HepG2 (cell line): ENCODE results near the gene NRG3. TPM values are rescaled to one million over a fixed set of nuclear protein-coding genes. Genes with fewer than 3 reads are reported as not detected.

ENCODE experiments used
- ATAC-seq: fragments of 200-7000 bp; cut with Tn5 transposase; 3 replicates; pipeline ENCODE4 v1.9.1; 2020; ENCODE audit warnings: mild to moderate bottlenecking, moderate library complexity
- BruUV-seq: library from RNA; stranded (reverse); fragments of 400-500 nt; replicated peaks from 2 replicates; lab custom pipeline; 2021; lab: Mats Ljungman, UMichigan
- CTCF ChIA-PET: fragments of 300-600 bp; formaldehyde crosslinking; extraction: SDS; loops from one replicate; lab custom pipeline; 2021; ENCODE audit warnings: low total read pairs, inconsistent platforms, low intra/inter-chr PET ratio; lab: Yijun Ruan, JAX
- POLR2A ChIA-PET: fragments of 350-600 bp; sonication (Branson Sonifier 250); formaldehyde crosslinking; loops from one replicate; lab custom pipeline; 2020; ENCODE audit warnings: antibody characterized with exemption, inconsistent platforms; lab: Yijun Ruan, JAX
- DNase-seq: peaks from one replicate; pipeline ENCODE4 v3.0.0-alpha.2; 2015; ENCODE audit warnings: low spot score
- FAIRE-seq: peaks from 3 replicates; lab custom pipeline; 2011; peaks lifted over from hg19 to GRCh38; lab: Jason Lieb, UNC
- H2AFZ ChIP-seq: one replicate; pipeline ENCODE4 v1.6.1; 2011; ENCODE audit warnings: low read length, inconsistent platforms
- H3K27ac ChIP-seq: fragments of 300-600 bp; 3 replicates; pipeline ENCODE4 v1.8.0; 2011; ENCODE audit warnings: mixed run types, mild to moderate bottlenecking, mixed read lengths, low read length, inconsistent platforms; ENCODE audit not compliant: insufficient read depth; ENCODE audit errors: extremely low read length
- H3K27me3 ChIP-seq, 2 experiments: fragments of 200-600 bp in 1 of 2; 2 replicates in 1 of 2; 3 replicates in 1 of 2; pipeline versions ENCODE4 v1.6.0 to v1.8.0; 2011; ENCODE audit warnings: low read length in 2 of 2, mild to moderate bottlenecking in 2 of 2, moderate library complexity in 2 of 2, inconsistent platforms in 1 of 2; ENCODE audit not compliant: insufficient read depth in 2 of 2, control insufficient read depth in 1 of 2
- H3K36me3 ChIP-seq, 2 experiments: fragments of 200-600 bp in 1 of 2; replicated peaks in 1 of 2; 2 replicates in 1 of 2; 3 replicates in 1 of 2; pipeline versions ENCODE4 v1.5.1 to v1.8.0; 2011; ENCODE audit warnings: low read length in 2 of 2, inconsistent platforms in 1 of 2; ENCODE audit not compliant: insufficient read depth in 2 of 2, control insufficient read depth in 1 of 2
- H3K4me1 ChIP-seq: 2 replicates; pipeline ENCODE4 v1.5.1; 2012; ENCODE audit warnings: low read length, inconsistent platforms; ENCODE audit not compliant: insufficient read depth
- H3K4me2 ChIP-seq: 2 replicates; pipeline ENCODE4 v1.6.0; 2011; ENCODE audit warnings: low read depth, low read length, inconsistent platforms
- H3K4me3 ChIP-seq, 3 experiments: fragments of 200-600 bp in 1 of 3; sonication (generic), shearing (Covaris generic) in 1 of 3; replicated peaks in 1 of 3; 2 replicates each; pipeline ENCODE4 v1.5.1; 2011 to 2016; ENCODE audit warnings: low read length in 3 of 3, inconsistent platforms in 2 of 3, low read depth in 2 of 3, mild to moderate bottlenecking in 2 of 3, control low read depth in 1 of 3, mixed read lengths in 1 of 3; ENCODE audit not compliant: insufficient read depth in 1 of 3
- H3K79me2 ChIP-seq: one replicate; pipeline ENCODE4 v1.6.1; 2011; ENCODE audit warnings: low read length, inconsistent platforms; ENCODE audit not compliant: insufficient read depth
- H3K9ac ChIP-seq: 2 replicates; pipeline ENCODE4 v1.6.0; 2011; ENCODE audit warnings: mild to moderate bottlenecking, low read depth, low read length, inconsistent platforms; ENCODE audit not compliant: insufficient read depth
- H3K9me3 ChIP-seq: 2 replicates; pipeline ENCODE4 v1.5.1; 2012; ENCODE audit warnings: mild to moderate bottlenecking, low read length
- H4K20me1 ChIP-seq: 2 replicates; pipeline ENCODE4 v1.6.0; 2011; ENCODE audit warnings: inconsistent platforms, mild to moderate bottlenecking, low read length, moderate library complexity; ENCODE audit not compliant: insufficient read depth
- EHMT2 ChIP-seq: fragments of 200-600 bp; sonication (generic); IDR thresholded peaks from 2 replicates; pipeline ENCODE4 v1.7.0; 2017; ENCODE audit warnings: antibody characterized with exemption, low read depth, low read length, borderline replicate concordance
- FOXA1 ChIP-seq, 2 experiments: fragments of 450-650 bp in 1 of 2; sonication (generic) in 1 of 2; formaldehyde crosslinking in 1 of 2; IDR thresholded peaks; 2 replicates each; pipeline versions ENCODE4 v1.4.0 to v1.6.1; 2016 to 2020; ENCODE audit warnings: missing genetic modification reagents in 1 of 2
- HMG20A ChIP-seq: IDR thresholded peaks from 2 replicates; pipeline ENCODE4 v1.6.1; 2016; ENCODE audit warnings: borderline replicate concordance
- ISL2 ChIP-seq: sonication (generic); formaldehyde crosslinking; IDR thresholded peaks from 2 replicates; pipeline ENCODE4 v1.5.0; 2020; ENCODE audit warnings: missing genetic modification reagents
- MAZ ChIP-seq, 2 experiments: sonication (generic) in 1 of 2; formaldehyde crosslinking in 1 of 2; IDR thresholded peaks; 2 replicates each; pipeline versions ENCODE4 v1.5.0 to v1.6.1; 2012 to 2020; ENCODE audit warnings: low read depth in 2 of 2, mild to moderate bottlenecking in 2 of 2, borderline replicate concordance in 1 of 2, improper control_type of control experiment in 1 of 2, low read length in 1 of 2, missing genetic modification reagents in 1 of 2, moderate library complexity in 1 of 2
- NCOA2 ChIP-seq: sonication (generic); formaldehyde crosslinking; IDR thresholded peaks from 2 replicates; pipeline ENCODE4 v1.8.0; 2022; ENCODE audit warnings: inconsistent platforms
- NCOA5 ChIP-seq: sonication (generic); formaldehyde crosslinking; IDR thresholded peaks from 2 replicates; pipeline ENCODE4 v1.4.0; 2020; ENCODE audit warnings: missing genetic modification reagents
- NFE2L2 ChIP-seq: fragments of 150-350 bp; IDR thresholded peaks from 2 replicates; pipeline ENCODE4 v1.6.1; 2014; ENCODE audit warnings: low read length
- NR2F6 ChIP-seq, 2 experiments: IDR thresholded peaks; 2 replicates each; pipeline ENCODE4 v1.6.1; 2016; ENCODE audit warnings: antibody characterized with exemption in 1 of 2, mild to moderate bottlenecking in 1 of 2
- ZNF234 ChIP-seq: sonication (generic); formaldehyde crosslinking; conservative IDR thresholded peaks from 2 replicates; pipeline ENCODE4 v1.5.1; 2020; ENCODE audit warnings: mild to moderate bottlenecking, missing genetic modification reagents
- ZNF570 ChIP-seq: sonication (generic); formaldehyde crosslinking; IDR thresholded peaks from 2 replicates; pipeline ENCODE4 v1.4.0; 2020; ENCODE audit warnings: mild to moderate bottlenecking, missing genetic modification reagents, borderline replicate concordance
- ZNF674 ChIP-seq: sonication (generic); formaldehyde crosslinking; IDR thresholded peaks from 2 replicates; pipeline ENCODE4 v1.5.0; 2020; ENCODE audit warnings: low read depth, mild to moderate bottlenecking, missing genetic modification reagents
- ZNF724P ChIP-seq: sonication (generic); formaldehyde crosslinking; IDR thresholded peaks from 2 replicates; pipeline ENCODE4 v1.8.0; 2022; ENCODE audit warnings: missing genetic modification reagents, borderline replicate concordance
- ZNF816 ChIP-seq: sonication (generic); formaldehyde crosslinking; IDR thresholded peaks from 2 replicates; pipeline ENCODE4 v1.8.0; 2022; ENCODE audit warnings: missing genetic modification reagents, mild to moderate bottlenecking, borderline replicate concordance
- ZSCAN9 ChIP-seq: IDR thresholded peaks from 2 replicates; pipeline ENCODE4 v1.6.1; 2016; ENCODE audit warnings: borderline replicate concordance
- WGBS: methylation state at CpG from one replicate; pipeline ENCODE4 v1.1.6; 2017; ENCODE audit warnings: low lambda C conversion rate; 5-methylcytosine and 5-hydroxymethylcytosine counted together
- in situ Hi-C: cut with HindIII; loops from 2 replicates; pipeline ENCODE4 v1.10.0; 2017; ENCODE audit warnings: low pct_unique_long_range_greater_than_20kb; ENCODE audit not compliant: extremely low pct_ligation_motif_present
- intact Hi-C: fragments of 100-400 bp; cut with micrococcal nuclease; formaldehyde crosslinking; loops from one replicate; pipeline ENCODE4 v1.10.0; 2022; ENCODE audit not compliant: unreplicated experiment
- polyA plus RNA-seq, 8 experiments: library from polyadenylated mRNA; depleted of rRNA in 3 of 8; stranded (reverse) in 7 of 8; unstranded in 1 of 8; fragments of >200 nt; fragmentation: Illumina TruSeq in 4 of 8; extraction: Trizol in 4 of 8; gene quantifications; 2 replicates each; pipeline versions ENCODE4 v1.2.1 to v1.2.3, GENCODE V29; 2011 to 2016; ENCODE audit warnings: low read depth in 4 of 8, missing spikeins in 1 of 8, mixed read lengths in 1 of 8; ENCODE audit not compliant: insufficient read depth in 1 of 8
- total RNA-seq, 5 experiments: library from RNA; depleted of rRNA; stranded (reverse); fragments of >200 nt; fragmentation: Illumina TruSeq; extraction: Trizol; gene quantifications; 2 replicates each; pipeline ENCODE4 v1.2.3, GENCODE V29; 2016; ENCODE audit warnings: low read depth in 1 of 5
- TF ChIP-seq, protein P1 (sequence below): sonication (generic); formaldehyde crosslinking; IDR thresholded peaks from 2 replicates; pipeline ENCODE4 v1.8.1; 2023; ENCODE audit warnings: mild to moderate bottlenecking, moderate library complexity, missing genetic modification reagents
- TF ChIP-seq, protein P2 (sequence below): sonication (generic); formaldehyde crosslinking; IDR thresholded peaks from 2 replicates; pipeline ENCODE4; 2020; ENCODE audit warnings: missing genetic modification reagents, mild to moderate bottlenecking, borderline replicate concordance

NRG3 gene
- total and polyA plus RNA-seq, 2 of the 13 experiments (the other 11 are each of a cell fraction or from before 2014, with no cell fraction given): not detected

DNA sequence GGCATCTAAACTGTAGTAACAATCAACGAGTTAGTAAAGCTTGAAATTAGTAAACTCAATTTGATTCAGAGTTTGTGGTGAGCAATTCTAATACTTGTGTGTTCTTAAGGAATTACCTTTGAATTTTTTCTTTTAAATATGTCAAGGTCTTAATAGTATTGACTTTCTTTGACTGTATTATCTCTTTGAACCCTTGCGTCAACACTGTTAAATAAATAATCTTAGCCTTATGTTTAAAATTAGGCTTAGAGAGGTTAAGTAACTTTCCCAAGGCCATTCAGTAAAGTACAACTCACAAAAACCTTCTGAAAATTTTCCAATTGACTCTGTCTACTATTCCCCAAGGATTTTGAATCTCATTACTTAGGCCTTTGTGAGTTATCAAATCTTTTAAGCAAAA is 716.4 kb downstream of the NRG3 start:
- H3K27ac ChIP-seq: no peak overlapping the region
- no TSS peak for BruUV-seq
- WGBS: 2% methylated on average over 2 of the region's 2 CpGs
- no peak for FAIRE-seq
- H3K4me3 ChIP-seq: no peak overlapping the region
- no peaks in the 10 kb centered on the region for H3K4me1 ChIP-seq
- DNase-seq: peak; percentile 1
- in situ Hi-C loops: no loop called here
- peaks cover 72% of the 10 kb centered on the region for H3K9me3 ChIP-seq
- no peak for ATAC-seq
- TF ChIP-seq NR2F6 (IDR thresholded peaks at IDR 0.05): 0 out of 2 replicates have a peak, but pooled peaks have one; percentile 11
- TF ChIP-seq NR2F6 (CRISPR knock-in tag; IDR thresholded peaks at IDR 0.05): no peak
- TF ChIP-seq ISL2 (CRISPR knock-in tag): peak; percentile 71; the same call in 1 of the 2 replicates
- TF ChIP-seq, protein P1, sequence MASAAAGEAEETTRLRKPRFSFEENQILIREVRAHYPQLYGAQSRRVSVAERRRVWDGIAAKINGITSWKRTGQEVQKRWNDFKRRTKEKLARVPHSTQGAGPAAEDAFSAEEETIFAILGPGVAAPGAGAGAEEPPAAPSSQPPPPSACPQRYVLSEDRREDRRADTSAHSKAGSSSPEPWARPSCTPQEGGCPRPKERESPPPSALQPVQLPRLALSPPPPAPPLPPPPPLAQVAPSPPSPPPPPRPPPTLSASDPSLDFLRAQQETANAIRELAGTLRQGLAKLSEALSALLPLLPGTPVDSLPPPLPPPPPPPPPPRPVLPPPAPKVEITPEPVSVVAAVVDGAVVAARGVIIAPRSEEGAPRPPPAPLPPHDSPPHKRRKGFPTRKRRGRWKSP (CRISPR knock-in tag): no peak
- TF ChIP-seq ZNF724P (CRISPR knock-in tag): no peak
- TF ChIP-seq FOXA1 (IDR thresholded peaks at IDR 0.05): no peak
- 0 out of 2 replicates have a peak, but pooled peaks have one; percentile 38 for TF ChIP-seq FOXA1 (CRISPR knock-in tag; IDR thresholded peaks at IDR 0.05)
- TF ChIP-seq ZNF234 (CRISPR knock-in tag): no peak
- no peak for TF ChIP-seq MAZ (IDR thresholded peaks at IDR 0.05; ENCODE audit: borderline replicate concordance, low read depth, low read length)
- TF ChIP-seq MAZ (CRISPR knock-in tag; IDR thresholded peaks at IDR 0.05; ENCODE audit: low read depth): no peak
- no peak for TF ChIP-seq HMG20A (CRISPR knock-in tag)
- no peak for TF ChIP-seq ZNF816 (CRISPR knock-in tag)
- TF ChIP-seq ZNF570 (CRISPR knock-in tag): no peak
- no peak for TF ChIP-seq NFE2L2
- TF ChIP-seq, protein P2, sequence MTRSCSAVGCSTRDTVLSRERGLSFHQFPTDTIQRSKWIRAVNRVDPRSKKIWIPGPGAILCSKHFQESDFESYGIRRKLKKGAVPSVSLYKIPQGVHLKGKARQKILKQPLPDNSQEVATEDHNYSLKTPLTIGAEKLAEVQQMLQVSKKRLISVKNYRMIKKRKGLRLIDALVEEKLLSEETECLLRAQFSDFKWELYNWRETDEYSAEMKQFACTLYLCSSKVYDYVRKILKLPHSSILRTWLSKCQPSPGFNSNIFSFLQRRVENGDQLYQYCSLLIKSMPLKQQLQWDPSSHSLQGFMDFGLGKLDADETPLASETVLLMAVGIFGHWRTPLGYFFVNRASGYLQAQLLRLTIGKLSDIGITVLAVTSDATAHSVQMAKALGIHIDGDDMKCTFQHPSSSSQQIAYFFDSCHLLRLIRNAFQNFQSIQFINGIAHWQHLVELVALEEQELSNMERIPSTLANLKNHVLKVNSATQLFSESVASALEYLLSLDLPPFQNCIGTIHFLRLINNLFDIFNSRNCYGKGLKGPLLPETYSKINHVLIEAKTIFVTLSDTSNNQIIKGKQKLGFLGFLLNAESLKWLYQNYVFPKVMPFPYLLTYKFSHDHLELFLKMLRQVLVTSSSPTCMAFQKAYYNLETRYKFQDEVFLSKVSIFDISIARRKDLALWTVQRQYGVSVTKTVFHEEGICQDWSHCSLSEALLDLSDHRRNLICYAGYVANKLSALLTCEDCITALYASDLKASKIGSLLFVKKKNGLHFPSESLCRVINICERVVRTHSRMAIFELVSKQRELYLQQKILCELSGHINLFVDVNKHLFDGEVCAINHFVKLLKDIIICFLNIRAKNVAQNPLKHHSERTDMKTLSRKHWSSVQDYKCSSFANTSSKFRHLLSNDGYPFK: no peak
- no peak for TF ChIP-seq EHMT2
- TF ChIP-seq ZSCAN9: no peak
- TF ChIP-seq NCOA2: 0 out of 2 replicates have a peak, but pooled peaks have one; percentile 34
- no peak for TF ChIP-seq NCOA5 (CRISPR knock-in tag)
- TF ChIP-seq ZNF674: no peak
- ChIA-PET POLR2A (no interaction called here), CTCF (no interaction called here)
- H2AFZ ChIP-seq: no peak overlapping the region
- no peaks in the 10 kb centered on the region for H3K36me3 ChIP-seq
- H4K20me1 ChIP-seq: no peaks in the 10 kb centered on the region
- intact Hi-C loops: no loop called here
- H3K9ac ChIP-seq: no peak overlapping the region
- H3K79me2 ChIP-seq: no peaks in the 10 kb centered on the region
- no peak overlapping the region for H3K4me2 ChIP-seq
- H3K27me3 ChIP-seq: no peaks in the 10 kb centered on the region
